ENCODE measurements around the gene ZNF700.

The ZNF700 gene

GRCh38 chr19:11970174-11970573, 45.3 kb downstream of the ZNF700 start:
- no peaks in the 10 kb centered on the region for H4K20me1 ChIP-seq (ENCODE audit: insufficient read depth, low read length)
- no peak overlapping the region for H3K4me3 ChIP-seq (ENCODE audit: low read length)
- no peak overlapping the region for H2AFZ ChIP-seq (ENCODE audit: low read length)
- H3K9me3 ChIP-seq (replicated peaks; ENCODE audit: insufficient read depth, low read length), result no peaks in the 10 kb centered on the region
- no peak overlapping the region for H3K4me2 ChIP-seq (ENCODE audit: low read depth, low read length)
- H3K27ac ChIP-seq (ENCODE audit: low read length), result no peak overlapping the region
- H3K9me2 ChIP-seq (replicated peaks; ENCODE audit: insufficient read depth, low read length), result no peaks in the 10 kb centered on the region
- TF ChIP-seq EZH2phosphoT487 (IDR thresholded peaks at IDR 0.05; ENCODE audit: low read length) (no peak), EZH2 (optimal IDR thresholded peaks at IDR 0.05; ENCODE audit: low read depth, low read length) (no peak), CTCF (IDR thresholded peaks at IDR 0.05; ENCODE audit: low read length) (no peak)
- no peaks in the 10 kb centered on the region for H3K36me3 ChIP-seq (replicated peaks; ENCODE audit: insufficient read depth, low read length)
- no peaks in the 10 kb centered on the region for H3K79me2 ChIP-seq (ENCODE audit: low read length)
- 0 out of 2 replicates have a peak, but pooled peaks cover 4% of the 10 kb centered on the region for H3K4me1 ChIP-seq (ENCODE audit: low read length)
- DNase-seq, result no peak
- no peaks in the 10 kb centered on the region for H3K27me3 ChIP-seq (replicated peaks; ENCODE audit: insufficient read depth, low read length)
- no peak overlapping the region for H3K9ac ChIP-seq (ENCODE audit: low read length)
- H3F3A ChIP-seq (ENCODE audit: insufficient read depth, low read length), result no peaks in the 10 kb centered on the region

- no peaks in the 10 kb centered on the region for H3K79me2 ChIP-seq (ENCODE audit: low read length)
- H3K9ac ChIP-seq (ENCODE audit: low read length), result no peak overlapping the region
- no peaks in the 10 kb centered on the region for H3K9me3 ChIP-seq (replicated peaks; ENCODE audit: insufficient read depth, low read length)
- no peaks in the 10 kb centered on the region for H3K27me3 ChIP-seq (replicated peaks; ENCODE audit: insufficient read depth, low read length)
- DNase-seq, result no peak
- H3F3A ChIP-seq (ENCODE audit: insufficient read depth, low read length), result no peaks in the 10 kb centered on the region
- H3K4me1 ChIP-seq (ENCODE audit: low read length), result no peaks in the 10 kb centered on the region
- no peak for TF ChIP-seq EZH2 (optimal IDR thresholded peaks at IDR 0.05; ENCODE audit: low read depth, low read length)
- no peak for TF ChIP-seq CTCF (IDR thresholded peaks at IDR 0.05; ENCODE audit: low read length)
- no peak for TF ChIP-seq EZH2phosphoT487 (IDR thresholded peaks at IDR 0.05; ENCODE audit: low read length)
- H3K4me3 ChIP-seq (ENCODE audit: low read length), result no peak overlapping the region
- H3K36me3 ChIP-seq (replicated peaks; ENCODE audit: insufficient read depth, low read length), result no peaks in the 10 kb centered on the region
- H4K20me1 ChIP-seq (ENCODE audit: insufficient read depth, low read length), result no peaks in the 10 kb centered on the region
- no peak overlapping the region for H3K4me2 ChIP-seq (ENCODE audit: low read depth, low read length)
- H3K27ac ChIP-seq (ENCODE audit: low read length), result no peak overlapping the region
- H2AFZ ChIP-seq (ENCODE audit: low read length), result no peak overlapping the region
- no peaks in the 10 kb centered on the region for H3K9me2 ChIP-seq (replicated peaks; ENCODE audit: insufficient read depth, low read length)
Observed at GRCh38 chr19:11971041-11971440, 46.1 kb downstream of the ZNF700 start.

GRCh38 chr19:11973019-11973810, 48.3 kb downstream of the ZNF700 start:
- H3K79me2 ChIP-seq (ENCODE audit: low read length), result no peaks in the 10 kb centered on the region
- DNase-seq, result no peak
- no peaks in the 10 kb centered on the region for H3K4me1 ChIP-seq (ENCODE audit: low read length)
- H3K9me2 ChIP-seq (replicated peaks; ENCODE audit: insufficient read depth, low read length), result no peaks in the 10 kb centered on the region
- H3K9ac ChIP-seq (ENCODE audit: low read length), result no peak overlapping the region
- H4K20me1 ChIP-seq (ENCODE audit: insufficient read depth, low read length), result no peaks in the 10 kb centered on the region
- no peaks in the 10 kb centered on the region for H3K27me3 ChIP-seq (replicated peaks; ENCODE audit: insufficient read depth, low read length)
- no peak overlapping the region for H2AFZ ChIP-seq (ENCODE audit: low read length)
- no peaks in the 10 kb centered on the region for H3F3A ChIP-seq (ENCODE audit: insufficient read depth, low read length)
- no peak overlapping the region for H3K4me3 ChIP-seq (ENCODE audit: low read length)
- no peak for TF ChIP-seq EZH2phosphoT487 (IDR thresholded peaks at IDR 0.05; ENCODE audit: low read length)
- H3K36me3 ChIP-seq (replicated peaks; ENCODE audit: insufficient read depth, low read length), result no peaks in the 10 kb centered on the region
- H3K27ac ChIP-seq (ENCODE audit: low read length), result no peak overlapping the region
- no peak overlapping the region for H3K4me2 ChIP-seq (ENCODE audit: low read depth, low read length)
- H3K9me3 ChIP-seq (replicated peaks; ENCODE audit: insufficient read depth, low read length), result no peaks in the 10 kb centered on the region

GRCh38 chr19:11978492-11979100, 53.7 kb downstream of the ZNF700 start:
- H4K20me1 ChIP-seq (ENCODE audit: insufficient read depth, low read length), result no peaks in the 10 kb centered on the region
- H3K4me2 ChIP-seq (ENCODE audit: low read depth, low read length), result no peak overlapping the region
- H3K9me2 ChIP-seq (replicated peaks; ENCODE audit: insufficient read depth, low read length), result no peaks in the 10 kb centered on the region
- H3K27me3 ChIP-seq (replicated peaks; ENCODE audit: insufficient read depth, low read length), result no peaks in the 10 kb centered on the region
- no peaks in the 10 kb centered on the region for H3K79me2 ChIP-seq (ENCODE audit: low read length)
- TF ChIP-seq EZH2 (optimal IDR thresholded peaks at IDR 0.05; ENCODE audit: low read depth, low read length), result no peak
- no peak for TF ChIP-seq EZH2phosphoT487 (IDR thresholded peaks at IDR 0.05; ENCODE audit: low read length)
- no peak for TF ChIP-seq CTCF (IDR thresholded peaks at IDR 0.05; ENCODE audit: low read length)
- H3K36me3 ChIP-seq (replicated peaks; ENCODE audit: insufficient read depth, low read length), result no peaks in the 10 kb centered on the region
- no peak overlapping the region for H3K27ac ChIP-seq (ENCODE audit: low read length)
- no peaks in the 10 kb centered on the region for H3K4me1 ChIP-seq (ENCODE audit: low read length)
- no peaks in the 10 kb centered on the region for H3K9me3 ChIP-seq (replicated peaks; ENCODE audit: insufficient read depth, low read length)
- no peak for DNase-seq
- H3K4me3 ChIP-seq (ENCODE audit: low read length), result no peak overlapping the region
- H3F3A ChIP-seq (ENCODE audit: insufficient read depth, low read length), result no peaks in the 10 kb centered on the region
- H2AFZ ChIP-seq (ENCODE audit: low read length), result no peak overlapping the region
- no peak overlapping the region for H3K9ac ChIP-seq (ENCODE audit: low read length)
